Adrenal gland (tissue), 5 donors: Measurements from ENCODE around the gene ADIPOR1.

Source experiments
- CTCF ChIP-seq, 6 experiments: fragments of 450-650 bp in 4 of 6; fragments of 200-600 bp in 2 of 6; sonication (generic) in 1 of 6; IDR thresholded peaks; 1 replicate in 5 of 6; 2 replicates in 1 of 6; pipeline versions ENCODE4 v1.5.1 to v1.8.0; 2016 to 2021; ENCODE audit warnings: antibody characterized with exemption in 6 of 6, mild to moderate bottlenecking in 2 of 6, moderate library complexity in 1 of 6
- POLR2A ChIP-seq, 2 donors: fragments of 450-650 bp; IDR thresholded peaks; one replicate each; pipeline ENCODE4 v1.6.1; 2017; ENCODE audit warnings: antibody characterized with exemption in 2 of 2, mild to moderate bottlenecking in 2 of 2, moderate library complexity in 1 of 2
- donor health status: DM: no; HTN: no; CAD: no.

DNA sequence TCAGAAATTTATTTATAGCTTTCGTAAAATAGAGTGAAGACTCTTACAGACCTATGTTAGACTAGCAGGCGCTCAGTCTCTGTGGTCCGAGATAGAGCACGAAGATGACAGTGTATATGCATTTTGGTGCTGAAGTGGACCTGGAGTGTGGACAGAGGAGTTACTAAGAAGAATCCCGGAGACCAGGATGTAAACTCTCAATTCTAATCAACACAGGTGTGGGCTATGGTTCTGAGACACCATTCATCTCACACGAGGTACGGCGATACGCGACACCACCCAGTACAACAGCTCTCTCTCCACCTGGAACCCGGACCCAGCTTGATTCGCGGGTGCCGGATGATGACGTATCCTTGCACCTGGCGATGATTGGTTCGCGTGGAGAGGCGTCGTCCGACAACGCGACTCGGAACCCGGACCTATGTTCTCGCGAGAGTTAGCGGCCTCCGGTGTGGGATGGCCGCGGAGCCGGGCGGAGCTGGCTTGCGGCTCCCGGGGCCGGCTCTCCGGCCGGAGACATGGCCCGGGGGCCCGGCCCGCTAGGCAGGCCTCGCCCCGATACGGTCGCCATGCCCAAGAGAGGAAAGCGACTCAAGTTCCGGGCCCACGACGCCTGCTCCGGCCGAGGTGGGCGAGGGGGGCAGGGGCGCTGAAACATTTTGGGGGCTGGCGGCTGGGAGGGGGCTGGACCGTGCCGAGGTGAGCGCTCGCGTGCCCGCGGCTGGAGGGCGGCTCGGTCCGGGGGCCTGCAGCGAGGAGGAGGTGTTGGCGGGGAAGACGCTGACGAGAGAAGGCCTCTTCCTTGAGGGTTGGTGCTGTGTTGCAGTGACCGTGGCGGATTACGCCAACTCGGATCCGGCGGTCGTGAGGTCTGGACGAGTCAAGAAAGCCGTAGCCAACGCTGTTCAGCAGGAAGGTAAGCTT lies 49.1 kb upstream of the ADIPOR1 start, which contains the start of gene TMEM183A:
- peak; percentile 79 to 96 for TF ChIP-seq POLR2A (IDR thresholded peaks at IDR 0.05)
- no peak for TF ChIP-seq CTCF (IDR thresholded peaks at IDR 0.05)
